WTC11 (cell line): ENCODE results near the gene OR5A2. TPM values are rescaled to one million over a fixed set of nuclear protein-coding genes. Genes with fewer than 3 reads are reported as not detected.
"Not testable (repeated sequence)": the region's sequence is repeated elsewhere in the genome, so short reads cannot be mapped to it uniquely, and the experiment has no call there.

ENCODE experiments used
- ATAC-seq: fragments of 200-7000 bp; cut with Tn5 transposase; 2 replicates; pipeline ENCODE4 v1.10.0; 2021; ENCODE audit warnings: mild to moderate bottlenecking, moderate library complexity
- CTCF ChIA-PET: fragments of 300-600 bp; sonication (Branson Sonifier 250); formaldehyde crosslinking; loops from one replicate; lab custom pipeline; 2021; ENCODE audit warnings: antibody characterized with exemption; lab: Charles Lee
- POLR2A ChIA-PET: fragments of 350-600 bp; sonication (Branson Sonifier 250); formaldehyde crosslinking; loops from one replicate; lab custom pipeline; 2021; ENCODE audit warnings: antibody characterized with exemption; lab: Charles Lee
- DNase-seq: peaks from one replicate; pipeline ENCODE4 v3.0.0; 2021; ENCODE audit warnings: low spot score
- H3K27ac Mint-ChIP-seq: 2 replicates; pipeline ENCODE4 v1.8.0; 2021; ENCODE audit warnings: mixed read lengths
- H3K27me3 Mint-ChIP-seq: 2 replicates; pipeline ENCODE4 v1.8.0; 2021; ENCODE audit warnings: low read depth, mild to moderate bottlenecking, moderate library complexity, mixed read lengths
- H3K36me3 Mint-ChIP-seq: 2 replicates; pipeline ENCODE4 v1.8.0; 2021; ENCODE audit warnings: mixed read lengths
- H3K4me1 Mint-ChIP-seq: 2 replicates; pipeline ENCODE4 v1.8.0; 2022; ENCODE audit warnings: mixed read lengths
- H3K4me3 Mint-ChIP-seq: 2 replicates; pipeline ENCODE4 v1.8.0; 2021; ENCODE audit warnings: mild to moderate bottlenecking, moderate library complexity, mixed read lengths
- H3K9me3 Mint-ChIP-seq: 2 replicates; pipeline ENCODE4 v1.8.0; 2021; ENCODE audit warnings: mixed read lengths
- ATF1 ChIP-seq: sonication (generic); formaldehyde crosslinking; IDR thresholded peaks from 2 replicates; pipeline ENCODE4 v1.8.1; 2023; ENCODE audit warnings: mild to moderate bottlenecking, moderate library complexity, missing genetic modification reagents
- ATF6 ChIP-seq: sonication (generic); formaldehyde crosslinking; IDR thresholded peaks from 2 replicates; pipeline ENCODE4 v1.8.1; 2023; ENCODE audit warnings: mild to moderate bottlenecking, missing genetic modification reagents
- CREB1 ChIP-seq: sonication (generic); formaldehyde crosslinking; IDR thresholded peaks from 2 replicates; pipeline ENCODE4 v1.8.0; 2023; ENCODE audit warnings: mild to moderate bottlenecking, missing genetic modification reagents
- EMX1 ChIP-seq: fragments of 250-450 bp; sonication (Bioruptor Pico); IDR thresholded peaks from 2 replicates; pipeline ENCODE4 v1.8.0; 2021; ENCODE audit warnings: mild to moderate bottlenecking
- ETV6 ChIP-seq: sonication (generic); formaldehyde crosslinking; IDR thresholded peaks from 2 replicates; pipeline ENCODE4 v1.8.1; 2022; ENCODE audit warnings: mild to moderate bottlenecking, missing genetic modification reagents
- FOXP1 ChIP-seq: sonication (generic); formaldehyde crosslinking; IDR thresholded peaks from 2 replicates; pipeline ENCODE4 v1.8.0; 2022; ENCODE audit warnings: missing genetic modification reagents, mild to moderate bottlenecking, moderate library complexity, borderline replicate concordance
- JUN ChIP-seq: sonication (generic); formaldehyde crosslinking; IDR thresholded peaks from 2 replicates; pipeline ENCODE4 v1.8.0; 2023; ENCODE audit warnings: mild to moderate bottlenecking, missing genetic modification reagents
- MAX ChIP-seq: sonication (generic); formaldehyde crosslinking; IDR thresholded peaks from 2 replicates; pipeline ENCODE4 v1.8.0; 2022; ENCODE audit warnings: mild to moderate bottlenecking, missing genetic modification reagents
- MXD4 ChIP-seq: fragments of 250-450 bp; sonication (Bioruptor Pico); IDR thresholded peaks from 2 replicates; pipeline ENCODE4 v1.8.0; 2021; ENCODE audit warnings: mild to moderate bottlenecking, moderate library complexity, borderline replicate concordance
- NR2C2 ChIP-seq: sonication (generic); formaldehyde crosslinking; IDR thresholded peaks from 2 replicates; pipeline ENCODE4 v1.8.0; 2022; ENCODE audit warnings: mild to moderate bottlenecking, missing genetic modification reagents
- RORB ChIP-seq: fragments of 250-450 bp; sonication (Bioruptor Pico); IDR thresholded peaks from 2 replicates; pipeline ENCODE4 v1.9.0; 2021; ENCODE audit warnings: mild to moderate bottlenecking
- ZBTB21 ChIP-seq: sonication (generic); formaldehyde crosslinking; IDR thresholded peaks from 2 replicates; pipeline ENCODE4 v1.8.1; 2023; ENCODE audit warnings: mild to moderate bottlenecking, missing genetic modification reagents, borderline replicate concordance
- ZNF219 ChIP-seq: sonication (generic); formaldehyde crosslinking; IDR thresholded peaks from 2 replicates; pipeline ENCODE4 v1.8.0; 2023; ENCODE audit warnings: missing genetic modification reagents, mild to moderate bottlenecking, borderline replicate concordance
- ZNF232 ChIP-seq: sonication (generic); formaldehyde crosslinking; IDR thresholded peaks from 2 replicates; pipeline ENCODE4 v1.8.0; 2022; ENCODE audit warnings: mild to moderate bottlenecking, missing genetic modification reagents
- ZNF317 ChIP-seq: sonication (generic); formaldehyde crosslinking; IDR thresholded peaks from 2 replicates; pipeline ENCODE4 v1.8.1; 2023; ENCODE audit warnings: low read depth, mild to moderate bottlenecking, moderate library complexity, missing genetic modification reagents, borderline replicate concordance
- ZNF423 ChIP-seq: fragments of 250-450 bp; sonication (Bioruptor Pico); IDR thresholded peaks from 2 replicates; pipeline ENCODE4 v2.1.2; 2022; ENCODE audit warnings: mild to moderate bottlenecking, moderate library complexity
- ZSCAN18 ChIP-seq: fragments of 250-450 bp; sonication (Bioruptor Pico); IDR thresholded peaks from 2 replicates; pipeline ENCODE4 v2.1.2; 2022; ENCODE audit warnings: mild to moderate bottlenecking, moderate library complexity
- total RNA-seq: library from RNA; stranded (reverse); gene quantifications from 3 replicates; pipeline ENCODE4 v1.2.3, GENCODE V29; 2021

Gene OR5A2
- total RNA-seq, 1 experiment from 2014 or later, result not detected

- no peak for TF ChIP-seq FOXP1 (CRISPR knock-in tag)
- TF ChIP-seq MXD4 (CRISPR knock-in tag), result no peak
Measured at GRCh38 chr11:59456661-59457060, 30.4 kb upstream of the OR5A2 start, which contains the start of gene OR4D6 (continued).

GRCh38 chr11:59448484-59448883 is 22.3 kb upstream of the OR5A2 start:
- Mint-ChIP-seq H3K36me3 (peaks cover 13% of the 10 kb centered on the region), H3K27me3 (peaks cover 2% of the 10 kb centered on the region; the same call in 1 of the 2 replicates), H3K4me3 (no peak overlapping the region), H3K4me1 (no peaks in the 10 kb centered on the region), H3K27ac (no peak overlapping the region), H3K9me3 (peaks cover 35% of the 10 kb centered on the region)
- ATAC-seq (no peak), DNase-seq (no peak)
- TF ChIP-seq NR2C2, result no peak
- TF ChIP-seq ZNF219 (CRISPR knock-in tag), result no peak
- no peak for TF ChIP-seq ZNF232
- TF ChIP-seq JUN (CRISPR knock-in tag), result no peak
- CTCF ChIA-PET, result no interaction called here
- POLR2A ChIA-PET, result no interaction called here

GRCh38 chr11:59445624-59446023 is 19.4 kb upstream of the OR5A2 start:
- Mint-ChIP-seq H3K9me3 (peaks cover 36% of the 10 kb centered on the region), H3K36me3 (peaks cover 13% of the 10 kb centered on the region)
- H3K27ac Mint-ChIP-seq, ATAC-seq, DNase-seq, CTCF ChIA-PET, H3K4me1 Mint-ChIP-seq, H3K4me3 Mint-ChIP-seq, H3K27me3 Mint-ChIP-seq, POLR2A ChIA-PET: not testable (repeated sequence)

- POLR2A ChIA-PET, result no interaction called here
- TF ChIP-seq ZSCAN18 (CRISPR knock-in tag) (no peak), ATF6 (no peak), CREB1 (CRISPR knock-in tag) (no peak), ZNF317 (CRISPR knock-in tag) (no peak), MAX (CRISPR knock-in tag) (no peak), FOXP1 (CRISPR knock-in tag) (no peak), MXD4 (CRISPR knock-in tag) (no peak), NR2C2 (no peak), ZNF423 (CRISPR knock-in tag) (no peak), EMX1 (no peak), ZBTB21 (CRISPR knock-in tag) (no peak), RORB (CRISPR knock-in tag) (no peak), ETV6 (CRISPR knock-in tag) (no peak), ATF1 (CRISPR knock-in tag) (no peak)
- TF ChIP-seq, all 79 proteins: peak for 0
- Mint-ChIP-seq H3K9me3 (no peaks in the 10 kb centered on the region), H3K27me3 (no peaks in the 10 kb centered on the region), H3K4me3 (no peak overlapping the region), H3K27ac (no peak overlapping the region), H3K4me1 (peaks cover 9% of the 10 kb centered on the region; the same call in 1 of the 2 replicates), H3K36me3 (no peaks in the 10 kb centered on the region)
- CTCF ChIA-PET, result interaction anchor here (1.0 to 2.4 kb wide), 5 partner anchors 12 to 302 kb away, joined by 3 to 8 read pairs (median 5); partner anchors contain the start of genes DTX4 and OR5A2
- ATAC-seq (peak; percentile 91), DNase-seq (peak; percentile 24)
Measured at GRCh38 chr11:59437770-59438169, 11.6 kb upstream of the OR5A2 start.
